IMR-90 (cell line): ENCODE results near the gene SLC7A7. TPM values are rescaled to one million over a fixed set of nuclear protein-coding genes. Genes with fewer than 3 reads are reported as not detected.
A peak's percentile ranks its signal among the peaks of the same experiment; 100 is the strongest.

Experiments
- ATAC-seq: fragments of 200-7000 bp; cut with Tn5 transposase; 2 replicates; pipeline ENCODE4 v1.9.1; 2020; ENCODE audit warnings: low read depth, mild to moderate bottlenecking, moderate library complexity
- BruUV-seq: library from RNA; stranded (reverse); fragments of 400-500 nt; replicated peaks from 2 replicates; lab custom pipeline; 2021; lab: Mats Ljungman, UMichigan
- CTCF ChIA-PET: fragments of 300-600 bp; formaldehyde crosslinking; extraction: SDS; loops from one replicate; lab custom pipeline; 2021; ENCODE audit warnings: antibody characterized with exemption; lab: Yijun Ruan, JAX
- POLR2A ChIA-PET: fragments of 300-600 bp; sonication (Branson Sonifier 250); formaldehyde crosslinking; loops from one replicate; lab custom pipeline; 2022; ENCODE audit warnings: antibody characterized with exemption; ENCODE audit not compliant: unreplicated experiment; lab: Charles Lee
- DNase-seq: peaks from one replicate; pipeline ENCODE4 v3.0.0; 2013
- H2AFZ ChIP-seq: replicated peaks from 2 replicates; pipeline ENCODE3; 2013; ENCODE audit warnings: low read length, mild to moderate bottlenecking; ENCODE audit not compliant: poor library complexity
- H2AK5ac ChIP-seq: 2 replicates; pipeline ENCODE4 v1.6.1; 2013; ENCODE audit warnings: low read depth, low read length, inconsistent platforms
- H2AK9ac ChIP-seq: replicated peaks from 2 replicates; pipeline ENCODE3; 2013; ENCODE audit warnings: mild to moderate bottlenecking, low read depth, low read length, moderate library complexity; ENCODE audit not compliant: poor library complexity
- H2BK120ac ChIP-seq: 2 replicates; pipeline ENCODE4 v1.6.1; 2013; ENCODE audit warnings: low read depth, low read length, inconsistent platforms
- H2BK15ac ChIP-seq: 3 replicates; pipeline ENCODE4 v1.6.1; 2013; ENCODE audit warnings: low read depth, low read length, inconsistent platforms
- H2BK20ac ChIP-seq: 2 replicates; pipeline ENCODE4 v1.6.1; 2013; ENCODE audit warnings: low read depth, mild to moderate bottlenecking, inconsistent platforms, low read length, moderate library complexity
- H2BK5ac ChIP-seq: 2 replicates; pipeline ENCODE4 v1.6.1; 2013; ENCODE audit warnings: mild to moderate bottlenecking, low read depth, low read length, inconsistent platforms; ENCODE audit not compliant: poor library complexity, severe bottlenecking
- H3K14ac ChIP-seq: replicated peaks from 2 replicates; pipeline ENCODE4 v1.6.1; 2013; ENCODE audit warnings: low read depth, low read length, inconsistent platforms
- H3K18ac ChIP-seq: 2 replicates; pipeline ENCODE4 v1.6.1; 2013; ENCODE audit warnings: low read depth, low read length, control low read depth
- H3K23ac ChIP-seq: 2 replicates; pipeline ENCODE4 v1.6.1; 2013; ENCODE audit warnings: low read depth, low read length, inconsistent platforms
- H3K27ac ChIP-seq: 2 replicates; pipeline ENCODE4 v1.5.1; 2013; ENCODE audit warnings: mild to moderate bottlenecking, control low read depth, low read length; ENCODE audit not compliant: insufficient read depth
- H3K27me3 ChIP-seq: 2 replicates; pipeline ENCODE4 v1.6.1; 2013; ENCODE audit warnings: low read length; ENCODE audit not compliant: control insufficient read depth, insufficient read depth
- H3K36me3 ChIP-seq: 2 replicates; pipeline ENCODE4 v1.6.1; 2013; ENCODE audit warnings: low read length, mixed read lengths; ENCODE audit not compliant: control insufficient read depth, insufficient read depth
- H3K4ac ChIP-seq: 2 replicates; pipeline ENCODE4 v1.6.1; 2013; ENCODE audit warnings: low read depth, low read length, inconsistent platforms
- H3K4me1 ChIP-seq: 2 replicates; pipeline ENCODE4 v1.6.1; 2013; ENCODE audit warnings: low read length, mixed read lengths; ENCODE audit not compliant: control insufficient read depth, insufficient read depth
- H3K4me2 ChIP-seq: 2 replicates; pipeline ENCODE4 v1.6.1; 2013; ENCODE audit warnings: low read depth, mild to moderate bottlenecking, control low read depth, low read length, moderate library complexity
- H3K4me3 ChIP-seq: 2 replicates; pipeline ENCODE4 v1.5.1; 2013; ENCODE audit warnings: low read depth, mild to moderate bottlenecking, control low read depth, low read length, moderate library complexity; ENCODE audit not compliant: insufficient read depth
- H3K56ac ChIP-seq: 2 replicates; pipeline ENCODE4 v1.6.1; 2013; ENCODE audit warnings: low read length, inconsistent platforms; ENCODE audit not compliant: insufficient read depth; ENCODE audit errors: extremely low read depth
- H3K79me1 ChIP-seq, 2 experiments: 2 replicates each; pipeline ENCODE4 v1.6.1; 2013; ENCODE audit warnings: low read length in 2 of 2, inconsistent platforms in 1 of 2, low read depth in 1 of 2
- H3K9ac ChIP-seq: 2 replicates; pipeline ENCODE4 v1.6.1; 2013; ENCODE audit warnings: low read depth, low read length, control low read depth
- H3K9me1 ChIP-seq: 2 replicates; pipeline ENCODE4 v1.6.1; 2013; ENCODE audit warnings: low read length, inconsistent platforms; ENCODE audit not compliant: insufficient read depth
- H3K9me3 ChIP-seq: 2 replicates; pipeline ENCODE4 v1.6.1; 2013; ENCODE audit warnings: low read length; ENCODE audit not compliant: control insufficient read depth, insufficient read depth
- H4K20me1 ChIP-seq: 2 replicates; pipeline ENCODE4 v1.6.1; 2013; ENCODE audit warnings: low read length, inconsistent platforms; ENCODE audit not compliant: insufficient read depth
- H4K5ac ChIP-seq: 2 replicates; pipeline ENCODE4 v1.6.1; 2013; ENCODE audit warnings: mild to moderate bottlenecking, low read depth, low read length, control low read depth
- H4K8ac ChIP-seq, 2 experiments: 2 replicates each; pipeline ENCODE4 v1.6.1; 2013; ENCODE audit warnings: low read depth in 2 of 2, low read length in 2 of 2, control low read depth in 1 of 2, inconsistent platforms in 1 of 2
- H4K91ac ChIP-seq: 2 replicates; pipeline ENCODE4 v1.6.1; 2013; ENCODE audit warnings: low read depth, low read length, inconsistent platforms; ENCODE audit not compliant: insufficient read depth
- POLR2A ChIP-seq: IDR thresholded peaks from 2 replicates; pipeline ENCODE4 v1.6.1; 2012; ENCODE audit warnings: mild to moderate bottlenecking, low read depth, low read length
- WGBS, 2 experiments: methylation state at CpG; one replicate each; pipeline versions ENCODE4 v1.1.5 to v1.1.7; 2013; ENCODE audit warnings: missing lambda C conversion rate in 2 of 2; ENCODE audit not compliant: insufficient read length in 1 of 2; ENCODE audit errors: extremely low coverage in 2 of 2; 5-methylcytosine and 5-hydroxymethylcytosine counted together
- dilution Hi-C: fragments of 300-500 bp; cut with HindIII; formaldehyde crosslinking; loops from one replicate; pipeline ENCODE4 v1.14.3; 2018; ENCODE audit warnings: low sequenced_read_pairs; ENCODE audit not compliant: unreplicated experiment
- in situ Hi-C: fragments of 300-500 bp; cut with MboI; formaldehyde crosslinking; loops from 3 replicates; pipeline ENCODE4 v1.14.3; 2019; ENCODE audit warnings: low sequenced_read_pairs, inconsistent platforms, mixed read lengths
- intact Hi-C: fragments of 100-400 bp; cut with micrococcal nuclease; formaldehyde crosslinking; loops from 2 replicates; pipeline ENCODE4 v1.10.0; 2022
- polyA plus RNA-seq, 3 experiments: library from polyadenylated mRNA; depleted of rRNA; stranded (reverse); fragments of >200 nt; gene quantifications; 2 replicates each; pipeline ENCODE4 v1.2.3, GENCODE V29; 2012; ENCODE audit warnings: low replicate concordance in 1 of 3
- total RNA-seq: library from RNA; depleted of rRNA; stranded (reverse); fragments of >200 nt; gene quantifications from 2 replicates; pipeline ENCODE4 v1.2.3, GENCODE V29; 2012
- TF ChIP-seq, protein P1 (sequence below): conservative IDR thresholded peaks from 2 replicates; pipeline ENCODE4 v1.5.1; 2012; ENCODE audit warnings: mild to moderate bottlenecking, low read depth, low read length, improper control_type of control experiment

The SLC7A7 gene
- total and polyA plus RNA-seq, 2 of the 4 experiments (the other 2 are of a cell fraction), result 1.8 to 2.0 TPM

DNA sequence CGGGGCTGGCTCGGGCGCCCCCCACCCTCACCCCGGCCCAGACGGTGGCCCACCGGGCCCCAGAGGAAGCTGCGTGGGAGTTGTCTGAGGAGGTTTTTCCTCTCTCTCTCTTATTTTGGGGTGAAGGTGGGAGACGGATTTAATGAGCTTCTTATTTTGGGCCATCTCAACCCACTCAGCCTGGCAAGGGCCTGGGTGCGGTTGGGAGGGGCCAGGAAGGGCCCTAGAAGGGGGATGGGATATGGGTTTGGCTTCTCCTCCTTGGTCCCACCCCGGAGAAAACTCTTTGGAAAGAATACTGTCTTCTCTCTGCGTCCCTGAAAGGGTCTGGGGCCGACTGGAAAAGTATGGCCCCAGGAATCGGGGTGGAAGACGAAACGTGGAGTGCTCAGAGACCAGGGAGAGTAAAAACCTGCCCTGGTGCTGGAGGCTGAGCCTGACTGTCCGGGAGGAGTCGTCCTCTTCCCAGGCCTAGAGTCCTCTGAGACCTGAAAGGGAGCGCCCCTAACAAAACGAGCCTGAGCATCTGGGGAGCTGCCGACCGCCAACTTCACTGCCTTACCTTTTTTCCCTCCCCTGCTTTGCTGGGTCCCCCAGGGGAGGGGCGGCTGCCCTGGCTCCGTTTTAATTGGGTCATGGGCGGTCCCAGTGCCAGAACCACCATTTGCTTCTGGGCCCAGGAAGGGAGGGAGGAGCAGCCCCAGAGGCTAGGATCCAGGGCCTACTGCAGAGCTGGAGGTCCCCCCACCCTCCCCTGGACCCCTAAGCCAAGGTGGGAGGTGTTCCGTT, 22.7 kb upstream of the SLC7A7 start:
- Histone ChIP-seq H3K27ac (peak overlapping the region; percentile 96), H4K91ac (peak overlapping the region; percentile 93), H3K56ac (peak overlapping the region; percentile 94), H3K23ac (peak overlapping the region; percentile 90), H3K4ac (peak overlapping the region; percentile 93), H3K4me2 (peak overlapping the region; percentile 81), H2BK5ac (peak overlapping the region; percentile 77), H2BK20ac (no peak overlapping the region), H4K5ac (peak overlapping the region; percentile 81), H3K4me1 (peaks cover 15% of the 10 kb centered on the region), H2AFZ (peak overlapping the region; percentile 71), H3K4me3 (peak overlapping the region; percentile 64), H3K18ac (peak overlapping the region; percentile 77), H3K27me3 (no peaks in the 10 kb centered on the region), H3K9me1 (peaks cover 22% of the 10 kb centered on the region), H2BK15ac (no peak overlapping the region; the same call in 2 of the 3 replicates), H3K9me3 (no peaks in the 10 kb centered on the region), H2BK120ac (peak overlapping the region; percentile 86), H3K36me3 (peaks cover 43% of the 10 kb centered on the region), H4K20me1 (peaks cover 41% of the 10 kb centered on the region), H2AK5ac (peak overlapping the region; percentile 97), H3K9ac (peak overlapping the region; percentile 94), H3K14ac (peak overlapping the region; percentile 68), H4K8ac (peak overlapping the region; percentile 89 to 95), H2AK9ac (peak overlapping the region; percentile 96), H3K79me1 (peaks cover 6 to 53% of the 10 kb centered on the region in 2 experiments; a peak in 3 of 4 replicates)
- dilution Hi-C loops, result no loop called here
- intact Hi-C loops, result loop anchor here (1.0 to 5.0 kb wide), 7 partner anchors 10 to 281 kb away; partner anchors contain the start of genes AJUBA and RBM23
- POLR2A ChIA-PET, result interaction anchor here (0.6 to 3.6 kb wide), 5 partner anchors 11 to 15 kb away, joined by 3 to 25 read pairs (median 5); no protein-coding TSS in a partner anchor
- ATAC-seq (peak; percentile 47), DNase-seq (peak; percentile 33)
- no TSS peak for BruUV-seq
- TF ChIP-seq POLR2A, result no peak; the same call in 1 of the 2 replicates
- TF ChIP-seq, protein P1, sequence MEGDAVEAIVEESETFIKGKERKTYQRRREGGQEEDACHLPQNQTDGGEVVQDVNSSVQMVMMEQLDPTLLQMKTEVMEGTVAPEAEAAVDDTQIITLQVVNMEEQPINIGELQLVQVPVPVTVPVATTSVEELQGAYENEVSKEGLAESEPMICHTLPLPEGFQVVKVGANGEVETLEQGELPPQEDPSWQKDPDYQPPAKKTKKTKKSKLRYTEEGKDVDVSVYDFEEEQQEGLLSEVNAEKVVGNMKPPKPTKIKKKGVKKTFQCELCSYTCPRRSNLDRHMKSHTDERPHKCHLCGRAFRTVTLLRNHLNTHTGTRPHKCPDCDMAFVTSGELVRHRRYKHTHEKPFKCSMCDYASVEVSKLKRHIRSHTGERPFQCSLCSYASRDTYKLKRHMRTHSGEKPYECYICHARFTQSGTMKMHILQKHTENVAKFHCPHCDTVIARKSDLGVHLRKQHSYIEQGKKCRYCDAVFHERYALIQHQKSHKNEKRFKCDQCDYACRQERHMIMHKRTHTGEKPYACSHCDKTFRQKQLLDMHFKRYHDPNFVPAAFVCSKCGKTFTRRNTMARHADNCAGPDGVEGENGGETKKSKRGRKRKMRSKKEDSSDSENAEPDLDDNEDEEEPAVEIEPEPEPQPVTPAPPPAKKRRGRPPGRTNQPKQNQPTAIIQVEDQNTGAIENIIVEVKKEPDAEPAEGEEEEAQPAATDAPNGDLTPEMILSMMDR, result 0 out of 2 replicates have a peak, but pooled peaks have one; percentile 11
- in situ Hi-C loops, result no loop called here
- CTCF ChIA-PET, result interaction anchor here (0.8 to 2.1 kb wide), 5 partner anchors 14 to 62 kb away, joined by 3 to 9 read pairs (median 7); partner anchors contain the start of gene LRP10
- WGBS, 2 experiments, result 2% methylated on average over 6 of the region's 25 CpGs; no CpG with 5 or more reads in 1 of the 2 experiments
